ENCODE results near the gene CD8A.
A peak's percentile ranks its signal among the peaks of the same experiment; 100 is the strongest.

CD8A gene

GRCh38 chr2:86808315-86809161, 17.8 kb upstream of the CD8A start:
- peak; percentile 87 for DNase-seq (ENCODE audit: low spot score)

- no peak for DNase-seq (ENCODE audit: low spot score)
Observed at GRCh38 chr2:86807468-86808275, 17.0 kb upstream of the CD8A start.

GRCh38 chr2:86807133-86807467, 16.4 kb upstream of the CD8A start:
- DNase-seq (ENCODE audit: low spot score) = no peak

GRCh38 chr2:86806059-86806857, 15.5 kb upstream of the CD8A start:
- no peak for DNase-seq (ENCODE audit: low spot score)

GRCh38 chr2:86800856-86801567, 10.3 kb upstream of the CD8A start:
- DNase-seq (ENCODE audit: low spot score) = no peak

- DNase-seq (ENCODE audit: low spot score) = no peak
Observed at GRCh38 chr2:86794861-86795260, 4.1 kb upstream of the CD8A start.

GRCh38 chr2:86793752-86794151, 3.0 kb upstream of the CD8A start:
- DNase-seq (ENCODE audit: low spot score) = no peak

GRCh38 chr2:86791573-86791972, 860 bp upstream of the CD8A start:
- DNase-seq (ENCODE audit: low spot score) = no peak

GRCh38 chr2:86790134-86790675, 508 bp downstream of the CD8A start:
- no peak for DNase-seq (ENCODE audit: low spot score)

GRCh38 chr2:86789687-86790133, 1.0 kb downstream of the CD8A start:
- no peak for DNase-seq (ENCODE audit: low spot score)

- no peak for DNase-seq (ENCODE audit: low spot score)
Observed at GRCh38 chr2:86788881-86789686, 1.6 kb downstream of the CD8A start.

GRCh38 chr2:86788165-86788564, 2.5 kb downstream of the CD8A start:
- no peak for DNase-seq (ENCODE audit: low spot score)

GRCh38 chr2:86787736-86788135, 3.0 kb downstream of the CD8A start:
- no peak for DNase-seq (ENCODE audit: low spot score)

GRCh38 chr2:86786001-86786536, 4.6 kb downstream of the CD8A start:
- no peak for DNase-seq (ENCODE audit: low spot score)

GRCh38 chr2:86785456-86785855, 5.3 kb downstream of the CD8A start:
- no peak for DNase-seq (ENCODE audit: low spot score)

- DNase-seq (ENCODE audit: low spot score) = no peak
Observed at GRCh38 chr2:86783615-86784339, 6.9 kb downstream of the CD8A start.

- no peak for DNase-seq (ENCODE audit: low spot score)
Observed at GRCh38 chr2:86782748-86783147, 8.0 kb downstream of the CD8A start.

- DNase-seq (ENCODE audit: low spot score) = no peak
Observed at GRCh38 chr2:86781363-86781762, 9.3 kb downstream of the CD8A start.

- DNase-seq (ENCODE audit: low spot score) = no peak
Observed at GRCh38 chr2:86779971-86780370, 10.7 kb downstream of the CD8A start.

- DNase-seq (ENCODE audit: low spot score) = no peak
Observed at GRCh38 chr2:86778957-86779356, 11.8 kb downstream of the CD8A start.

Data from CD4-positive, alpha-beta T cell treated with Interleukin-6 at 100 ng/mL for 8 hours (primary cell).